KMS-11 (cell line): ENCODE data around the gene PDE8B.

ENCODE experiments used
- H2AFZ ChIP-seq: fragments of 200-600 bp; sonication (generic); 2 replicates; pipeline ENCODE4 v1.6.1; 2016; ENCODE audit warnings: antibody characterized with exemption, mixed run types, low read depth
- H3K27ac ChIP-seq: fragments of 200-600 bp; sonication (generic); 2 replicates; pipeline ENCODE4 v1.6.1; 2016; ENCODE audit warnings: mild to moderate bottlenecking, mixed run types
- H3K27me3 ChIP-seq: fragments of 200-600 bp; sonication (generic); 2 replicates; pipeline ENCODE4 v1.6.1; 2017; ENCODE audit warnings: mild to moderate bottlenecking, low read depth, mixed run types, moderate library complexity; ENCODE audit not compliant: insufficient read depth
- H3K36me3 ChIP-seq: fragments of 200-600 bp; sonication (generic); 2 replicates; pipeline ENCODE4 v1.6.1; 2017; ENCODE audit warnings: mild to moderate bottlenecking, mixed run types; ENCODE audit not compliant: insufficient read depth
- H3K4me1 ChIP-seq: fragments of 200-600 bp; sonication (generic); 2 replicates; pipeline ENCODE4 v1.6.1; 2016; ENCODE audit warnings: mild to moderate bottlenecking, low read depth, mixed run types; ENCODE audit not compliant: poor library complexity, severe bottlenecking
- H3K4me2 ChIP-seq: fragments of 200-600 bp; sonication (generic); 2 replicates; pipeline ENCODE4 v1.7.0; 2016; ENCODE audit warnings: mild to moderate bottlenecking, mixed run types
- H3K4me3 ChIP-seq: fragments of 200-600 bp; sonication (generic); IDR thresholded peaks from 2 replicates; pipeline ENCODE4 v1.6.1; 2017; ENCODE audit warnings: low read depth, low read length, mixed read lengths; ENCODE audit not compliant: insufficient read depth
- H3K79me2 ChIP-seq: fragments of 200-600 bp; sonication (generic); 2 replicates; pipeline ENCODE4 v1.6.1; 2016; ENCODE audit warnings: low read depth, mixed run types; ENCODE audit not compliant: insufficient read depth
- H3K9ac ChIP-seq: fragments of 200-600 bp; sonication (generic); 2 replicates; pipeline ENCODE4 v1.6.1; 2016; ENCODE audit warnings: mild to moderate bottlenecking, mixed run types
- H4K20me1 ChIP-seq: fragments of 200-600 bp; sonication (generic); 2 replicates; pipeline ENCODE4 v1.6.1; 2016; ENCODE audit warnings: mild to moderate bottlenecking, mixed run types; ENCODE audit not compliant: insufficient read depth
- TF ChIP-seq, protein P1 (sequence below): fragments of 200-600 bp; sonication (generic); conservative IDR thresholded peaks from 2 replicates; pipeline ENCODE4 v1.6.1; 2017; ENCODE audit warnings: low read depth, mild to moderate bottlenecking, antibody characterized with exemption, low read length, moderate library complexity, mixed read lengths

Gene PDE8B

GRCh38 chr5:77229887-77230286 is 19.4 kb downstream of the PDE8B start:
- no peaks in the 10 kb centered on the region for H3K79me2 ChIP-seq
- no peak overlapping the region for H3K27ac ChIP-seq
- no peak overlapping the region for H3K9ac ChIP-seq
- no peaks in the 10 kb centered on the region for H3K36me3 ChIP-seq
- H3K4me3 ChIP-seq: no peak overlapping the region
- H3K27me3 ChIP-seq: no peaks in the 10 kb centered on the region
- no peaks in the 10 kb centered on the region for H3K4me1 ChIP-seq
- TF ChIP-seq, protein P1, sequence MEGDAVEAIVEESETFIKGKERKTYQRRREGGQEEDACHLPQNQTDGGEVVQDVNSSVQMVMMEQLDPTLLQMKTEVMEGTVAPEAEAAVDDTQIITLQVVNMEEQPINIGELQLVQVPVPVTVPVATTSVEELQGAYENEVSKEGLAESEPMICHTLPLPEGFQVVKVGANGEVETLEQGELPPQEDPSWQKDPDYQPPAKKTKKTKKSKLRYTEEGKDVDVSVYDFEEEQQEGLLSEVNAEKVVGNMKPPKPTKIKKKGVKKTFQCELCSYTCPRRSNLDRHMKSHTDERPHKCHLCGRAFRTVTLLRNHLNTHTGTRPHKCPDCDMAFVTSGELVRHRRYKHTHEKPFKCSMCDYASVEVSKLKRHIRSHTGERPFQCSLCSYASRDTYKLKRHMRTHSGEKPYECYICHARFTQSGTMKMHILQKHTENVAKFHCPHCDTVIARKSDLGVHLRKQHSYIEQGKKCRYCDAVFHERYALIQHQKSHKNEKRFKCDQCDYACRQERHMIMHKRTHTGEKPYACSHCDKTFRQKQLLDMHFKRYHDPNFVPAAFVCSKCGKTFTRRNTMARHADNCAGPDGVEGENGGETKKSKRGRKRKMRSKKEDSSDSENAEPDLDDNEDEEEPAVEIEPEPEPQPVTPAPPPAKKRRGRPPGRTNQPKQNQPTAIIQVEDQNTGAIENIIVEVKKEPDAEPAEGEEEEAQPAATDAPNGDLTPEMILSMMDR: no peak
- no peak overlapping the region for H3K4me2 ChIP-seq
- no peak overlapping the region for H2AFZ ChIP-seq
- H4K20me1 ChIP-seq: no peaks in the 10 kb centered on the region

DNA sequence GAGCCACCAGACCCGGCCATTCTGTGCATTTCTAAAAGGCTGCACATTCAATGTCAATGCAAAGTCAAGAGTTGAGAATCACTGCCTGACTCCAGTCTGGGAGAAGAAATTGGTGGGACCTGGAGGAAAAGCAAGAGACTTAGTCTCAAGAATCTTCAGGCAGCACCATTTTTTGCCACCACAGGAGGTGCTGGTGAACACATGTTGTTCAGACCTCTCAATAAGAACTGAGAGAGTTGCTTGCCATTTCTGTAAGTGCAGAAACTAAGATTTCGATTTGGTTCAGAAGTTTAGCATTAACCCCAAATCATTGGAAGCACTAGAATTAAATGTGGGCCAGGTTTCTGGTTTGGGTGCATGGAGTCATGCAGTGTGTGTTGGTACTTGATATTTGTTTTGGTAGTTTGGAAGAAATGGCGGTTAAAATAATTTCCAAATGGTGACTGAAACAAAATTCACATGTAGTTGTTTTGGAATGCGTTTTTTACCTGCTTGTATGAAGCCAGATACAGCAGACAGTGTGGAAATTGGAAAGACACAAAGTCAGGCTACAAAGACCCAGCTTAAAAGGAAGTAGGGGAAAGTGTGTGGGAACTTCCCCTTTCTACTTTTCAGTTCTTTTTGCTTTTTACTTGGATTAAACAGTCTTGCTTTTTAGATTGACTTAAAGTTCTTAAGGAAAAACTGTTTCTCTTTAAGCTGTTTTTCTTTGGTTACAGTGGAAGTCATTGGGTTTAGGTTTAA is 20.4 kb downstream of the PDE8B start:
- H3K79me2 ChIP-seq: no peaks in the 10 kb centered on the region
- TF ChIP-seq, protein P1: no peak
- H4K20me1 ChIP-seq: no peaks in the 10 kb centered on the region
- no peak overlapping the region for H3K27ac ChIP-seq
- H3K4me1 ChIP-seq: no peaks in the 10 kb centered on the region
- no peak overlapping the region for H3K4me2 ChIP-seq
- no peak overlapping the region for H2AFZ ChIP-seq
- no peak overlapping the region for H3K4me3 ChIP-seq
- no peaks in the 10 kb centered on the region for H3K36me3 ChIP-seq
- no peaks in the 10 kb centered on the region for H3K27me3 ChIP-seq
- H3K9ac ChIP-seq: no peak overlapping the region

DNA sequence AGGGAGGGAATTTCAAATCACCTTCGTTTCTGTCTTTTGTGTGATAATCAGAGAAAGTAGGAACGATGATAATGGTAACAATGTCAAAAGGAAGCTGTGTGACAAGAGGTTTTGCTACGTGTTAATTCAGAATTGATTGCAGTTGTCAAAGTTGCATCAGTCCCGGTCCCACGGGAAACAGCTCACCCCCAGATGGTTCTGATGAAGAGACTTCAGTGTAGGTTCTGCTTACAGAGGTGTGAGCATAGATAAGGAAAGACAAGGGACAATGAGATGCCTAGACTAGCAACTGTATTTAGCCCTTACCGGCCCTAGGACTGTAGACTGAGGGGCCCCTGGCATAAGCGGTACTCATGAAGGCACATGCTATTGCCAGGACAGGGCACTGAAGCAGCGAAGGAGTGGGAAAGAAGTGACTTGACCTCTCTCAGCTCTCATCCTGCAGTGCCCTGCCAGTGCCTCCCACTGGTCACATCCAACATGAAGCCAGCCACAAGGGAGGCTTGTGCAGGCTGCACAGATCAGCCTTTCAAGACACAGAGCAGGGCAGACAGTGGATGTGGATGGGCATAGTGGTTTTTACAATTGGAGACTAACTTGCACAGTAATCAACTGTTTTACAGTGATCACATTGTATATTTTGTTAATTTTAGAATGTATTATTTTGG is 21.1 kb downstream of the PDE8B start:
- no peak overlapping the region for H2AFZ ChIP-seq
- H3K9ac ChIP-seq: no peak overlapping the region
- no peaks in the 10 kb centered on the region for H3K79me2 ChIP-seq
- no peak overlapping the region for H3K4me3 ChIP-seq
- H3K4me1 ChIP-seq: no peaks in the 10 kb centered on the region
- H3K27me3 ChIP-seq: no peaks in the 10 kb centered on the region
- TF ChIP-seq, protein P1: no peak
- H3K4me2 ChIP-seq: no peak overlapping the region
- no peaks in the 10 kb centered on the region for H4K20me1 ChIP-seq
- H3K36me3 ChIP-seq: no peaks in the 10 kb centered on the region
- no peak overlapping the region for H3K27ac ChIP-seq

DNA sequence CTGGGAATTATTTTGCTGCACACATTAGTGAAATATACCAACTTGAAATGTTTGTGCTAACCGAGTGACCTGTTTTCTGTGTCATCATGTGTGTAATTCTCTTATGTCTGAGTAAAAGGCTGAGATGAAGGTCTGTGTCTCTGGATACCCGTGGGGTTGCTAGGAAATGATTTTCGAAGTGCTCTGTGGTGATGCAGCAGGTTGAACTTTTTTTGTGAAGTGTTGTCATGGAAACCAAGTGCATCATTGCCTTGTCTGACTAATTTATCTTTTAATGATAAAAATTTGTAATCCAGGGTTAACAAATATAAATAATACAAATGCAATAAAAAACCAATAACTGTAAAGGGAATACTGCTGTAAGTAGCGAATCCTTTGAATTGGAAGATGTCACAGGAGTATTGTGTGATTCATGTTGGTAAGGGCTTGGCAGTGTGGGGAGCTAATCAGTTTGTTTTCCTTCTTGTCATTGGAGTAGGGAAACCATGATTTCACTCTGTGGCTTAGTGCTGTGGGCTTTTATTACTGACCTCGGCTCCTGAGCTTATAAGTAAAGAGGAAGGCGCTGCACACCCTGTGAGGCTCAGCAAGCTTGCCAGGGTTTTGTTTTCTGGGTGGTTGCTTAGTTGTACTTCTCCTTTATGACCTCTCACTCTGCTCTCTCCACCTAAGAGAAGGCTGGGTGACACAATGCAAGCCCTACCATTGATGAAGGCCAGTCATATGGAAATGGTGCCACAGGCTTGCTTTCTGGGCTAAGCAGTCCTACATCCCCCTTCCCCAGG is 22.3 kb downstream of the PDE8B start:
- no peak overlapping the region for H3K9ac ChIP-seq

More for the DNA sequence above, 22.3 kb downstream of the PDE8B start:
- H3K4me2 ChIP-seq: no peak overlapping the region
- H3K27me3 ChIP-seq: no peaks in the 10 kb centered on the region
- no peaks in the 10 kb centered on the region for H3K36me3 ChIP-seq
- H3K79me2 ChIP-seq: no peaks in the 10 kb centered on the region
- H3K4me1 ChIP-seq: no peaks in the 10 kb centered on the region
- TF ChIP-seq, protein P1: no peak
- no peak overlapping the region for H2AFZ ChIP-seq
- H3K4me3 ChIP-seq: no peak overlapping the region
- H4K20me1 ChIP-seq: no peaks in the 10 kb centered on the region
- H3K27ac ChIP-seq: no peak overlapping the region
